HUES6 (cell line): Measurements from ENCODE around the gene MSI2.

Source experiments
- H3K27ac ChIP-seq: 2 replicates; pipeline ENCODE4 v1.7.0; 2013; ENCODE audit warnings: low read depth, mild to moderate bottlenecking, low read length, inconsistent platforms
- H3K27me3 ChIP-seq: 2 replicates; pipeline ENCODE4 v1.6.1; 2013; ENCODE audit warnings: low read length; ENCODE audit not compliant: control insufficient read depth, insufficient read depth
- H3K36me3 ChIP-seq: 2 replicates; pipeline ENCODE4 v1.6.1; 2013; ENCODE audit warnings: low read length; ENCODE audit not compliant: control insufficient read depth, insufficient read depth
- H3K4me1 ChIP-seq: 2 replicates; pipeline ENCODE4 v1.6.1; 2013; ENCODE audit warnings: low read length; ENCODE audit not compliant: control insufficient read depth, insufficient read depth
- H3K4me3 ChIP-seq: 2 replicates; pipeline ENCODE4 v1.5.1; 2013; ENCODE audit warnings: low read depth, low read length
- H3K9ac ChIP-seq: one replicate; pipeline ENCODE4 v1.6.1; 2013; ENCODE audit warnings: mild to moderate bottlenecking, low read length
- H3K9me3 ChIP-seq: 2 replicates; pipeline ENCODE4 v1.6.1; 2013; ENCODE audit warnings: low read depth, low read length; ENCODE audit not compliant: control insufficient read depth, insufficient read depth

Gene MSI2

GRCh38 chr17:57400648-57401047 is 144.3 kb downstream of the MSI2 start:
- peaks cover 24% of the 10 kb centered on the region for H3K4me1 ChIP-seq
- H3K36me3 ChIP-seq, result peaks cover 9% of the 10 kb centered on the region; the same call in 1 of the 2 replicates

GRCh38 chr17:57401556-57402488 is 145.5 kb downstream of the MSI2 start:
- Histone ChIP-seq H3K9ac (no peak overlapping the region), H3K36me3 (peaks cover 9% of the 10 kb centered on the region; the same call in 1 of the 2 replicates), H3K27ac (no peak overlapping the region), H3K4me1 (peaks cover 25% of the 10 kb centered on the region), H3K9me3 (no peaks in the 10 kb centered on the region), H3K4me3 (no peak overlapping the region), H3K27me3 (no peaks in the 10 kb centered on the region)

More at GRCh38 chr17:57400648-57401047, 144.3 kb downstream of the MSI2 start:
- H3K9me3 ChIP-seq, result no peaks in the 10 kb centered on the region
- H3K4me3 ChIP-seq, result no peak overlapping the region
- H3K27me3 ChIP-seq, result no peaks in the 10 kb centered on the region
- no peak overlapping the region for H3K9ac ChIP-seq
- no peak overlapping the region for H3K27ac ChIP-seq

GRCh38 chr17:57402681-57403180 is 146.4 kb downstream of the MSI2 start:
- H3K4me1 ChIP-seq, result peaks cover 34% of the 10 kb centered on the region

GRCh38 chr17:57403236-57403635 is 146.9 kb downstream of the MSI2 start:
- peaks cover 39% of the 10 kb centered on the region for H3K4me1 ChIP-seq
- no peak overlapping the region for H3K9ac ChIP-seq
- H3K36me3 ChIP-seq, result peaks cover 9% of the 10 kb centered on the region; the same call in 1 of the 2 replicates

More at GRCh38 chr17:57402681-57403180, 146.4 kb downstream of the MSI2 start:
- H3K9me3 ChIP-seq, result no peaks in the 10 kb centered on the region
- H3K9ac ChIP-seq, result no peak overlapping the region
- H3K27ac ChIP-seq, result no peak overlapping the region
- H3K27me3 ChIP-seq, result no peaks in the 10 kb centered on the region
- peaks cover 9% of the 10 kb centered on the region; the same call in 1 of the 2 replicates for H3K36me3 ChIP-seq
- no peak overlapping the region for H3K4me3 ChIP-seq

GRCh38 chr17:57404073-57404472 is 147.8 kb downstream of the MSI2 start:
- Histone ChIP-seq H3K4me1 (peaks cover 48% of the 10 kb centered on the region), H3K27ac (no peak overlapping the region), H3K36me3 (peaks cover 9% of the 10 kb centered on the region; the same call in 1 of the 2 replicates), H3K9me3 (no peaks in the 10 kb centered on the region), H3K27me3 (no peaks in the 10 kb centered on the region), H3K9ac (no peak overlapping the region), H3K4me3 (no peak overlapping the region)

More at GRCh38 chr17:57403236-57403635, 146.9 kb downstream of the MSI2 start:
- Histone ChIP-seq H3K9me3 (no peaks in the 10 kb centered on the region), H3K4me3 (no peak overlapping the region), H3K27me3 (no peaks in the 10 kb centered on the region), H3K27ac (no peak overlapping the region)

- Histone ChIP-seq H3K36me3 (peaks cover 9% of the 10 kb centered on the region; the same call in 1 of the 2 replicates), H3K9me3 (no peaks in the 10 kb centered on the region), H3K4me1 (peaks cover 52% of the 10 kb centered on the region), H3K4me3 (no peak overlapping the region), H3K9ac (no peak overlapping the region), H3K27ac (no peak overlapping the region), H3K27me3 (no peaks in the 10 kb centered on the region)
Measured at GRCh38 chr17:57404795-57405490, 148.6 kb downstream of the MSI2 start.

DNA sequence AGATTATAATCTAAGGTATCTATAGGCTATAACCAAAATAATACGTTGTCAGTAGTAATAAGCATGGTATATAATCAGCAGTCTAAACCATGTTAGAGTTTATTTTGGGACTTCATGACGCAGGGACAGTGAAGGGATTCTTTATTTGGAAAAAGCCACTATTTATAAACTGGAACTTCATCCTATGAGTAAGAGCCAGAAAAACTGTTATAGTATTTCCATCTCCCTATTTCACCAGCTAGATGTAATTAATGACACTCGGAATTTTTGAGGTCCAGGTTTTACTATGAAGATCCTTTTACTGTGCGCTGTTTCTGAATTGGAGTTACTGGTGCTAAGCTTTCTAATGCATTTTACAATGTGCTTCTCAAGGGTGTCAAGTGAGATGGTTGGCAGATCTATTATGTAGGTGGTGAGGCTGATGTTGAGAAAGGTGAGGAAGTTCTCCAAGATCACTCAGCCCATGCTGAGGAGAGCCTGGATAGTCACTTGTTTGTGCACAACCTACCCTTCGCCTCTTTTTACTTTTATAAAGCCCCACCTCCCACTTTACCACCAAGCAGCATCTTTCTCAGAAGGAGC is 149.3 kb downstream of the MSI2 start:
- no peak overlapping the region for H3K27ac ChIP-seq
- peaks cover 51% of the 10 kb centered on the region for H3K4me1 ChIP-seq
- no peaks in the 10 kb centered on the region for H3K27me3 ChIP-seq
- peaks cover 9% of the 10 kb centered on the region; the same call in 1 of the 2 replicates for H3K36me3 ChIP-seq
- H3K4me3 ChIP-seq, result no peak overlapping the region
- no peaks in the 10 kb centered on the region for H3K9me3 ChIP-seq
- H3K9ac ChIP-seq, result no peak overlapping the region

GRCh38 chr17:57406131-57406980 is 150.0 kb downstream of the MSI2 start:
- Histone ChIP-seq H3K27ac (peak overlapping the region; percentile 53), H3K27me3 (no peaks in the 10 kb centered on the region), H3K9me3 (no peaks in the 10 kb centered on the region), H3K4me3 (no peak overlapping the region), H3K9ac (peak overlapping the region; percentile 15), H3K4me1 (peaks cover 46% of the 10 kb centered on the region), H3K36me3 (peaks cover 7% of the 10 kb centered on the region; the same call in 1 of the 2 replicates)

DNA sequence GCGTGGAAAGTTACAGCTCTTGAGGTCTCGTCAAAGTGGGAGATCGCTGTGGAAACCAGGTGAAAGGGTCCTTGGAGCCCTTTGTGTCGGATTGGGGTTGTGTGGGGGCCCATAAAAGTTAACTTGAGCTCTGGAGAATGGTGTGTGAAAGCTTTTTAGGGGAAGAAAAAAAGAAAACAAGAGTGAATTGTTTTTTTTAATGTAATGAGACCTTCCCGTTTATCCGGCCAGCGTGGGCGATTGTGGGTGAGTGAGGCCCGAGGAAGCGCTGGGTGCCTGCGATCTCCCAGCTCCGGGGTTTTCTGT is 150.6 kb downstream of the MSI2 start:
- H3K36me3 ChIP-seq, result peaks cover 4% of the 10 kb centered on the region; the same call in 1 of the 2 replicates
- no peak overlapping the region for H3K4me3 ChIP-seq
- H3K9ac ChIP-seq, result peak overlapping the region; percentile 15
- peaks cover 43% of the 10 kb centered on the region for H3K4me1 ChIP-seq
- no peaks in the 10 kb centered on the region for H3K9me3 ChIP-seq
- H3K27ac ChIP-seq, result peak overlapping the region; percentile 53
- H3K27me3 ChIP-seq, result no peaks in the 10 kb centered on the region
